GM08714 (cell line): ENCODE data around the gene ADARB1.

Experiments
- H3K4me3 ChIP-seq: fragments of 200-500 bp; sonication (Bioruptor generic); 2 replicates; pipeline ENCODE4 v1.5.1; 2014; ENCODE audit warnings: mild to moderate bottlenecking, low read length, inconsistent platforms
- ZNF274 ChIP-seq: IDR thresholded peaks from 2 replicates; pipeline ENCODE4 v1.6.1; 2012; ENCODE audit warnings: mild to moderate bottlenecking, low read depth, low read length

ADARB1 gene

GRCh38 chr21:45085700-45086099, 11.3 kb downstream of the ADARB1 start:
- TF ChIP-seq ZNF274: no peak
- H3K4me3 ChIP-seq: no peak overlapping the region

- no peak for TF ChIP-seq ZNF274
Observed at GRCh38 chr21:45086337-45086958, 12.1 kb downstream of the ADARB1 start.

GRCh38 chr21:45087022-45087823, 12.8 kb downstream of the ADARB1 start:
- H3K4me3 ChIP-seq: no peak overlapping the region
- TF ChIP-seq ZNF274: no peak

More at GRCh38 chr21:45086337-45086958, 12.1 kb downstream of the ADARB1 start:
- H3K4me3 ChIP-seq: no peak overlapping the region

- H3K4me3 ChIP-seq: no peak overlapping the region
- TF ChIP-seq ZNF274: no peak
Observed at GRCh38 chr21:45088116-45088515, 13.7 kb downstream of the ADARB1 start.

- TF ChIP-seq ZNF274: no peak
- H3K4me3 ChIP-seq: no peak overlapping the region
Observed at GRCh38 chr21:45088729-45089128, 14.3 kb downstream of the ADARB1 start.

- H3K4me3 ChIP-seq: no peak overlapping the region
- no peak for TF ChIP-seq ZNF274
Observed at GRCh38 chr21:45089964-45090363, 15.6 kb downstream of the ADARB1 start.

GRCh38 chr21:45090966-45091365, 16.6 kb downstream of the ADARB1 start:
- no peak for TF ChIP-seq ZNF274
- no peak overlapping the region for H3K4me3 ChIP-seq

- H3K4me3 ChIP-seq: no peak overlapping the region
- no peak for TF ChIP-seq ZNF274
Observed at GRCh38 chr21:45091550-45092322, 17.4 kb downstream of the ADARB1 start.

- TF ChIP-seq ZNF274: no peak
- no peak overlapping the region for H3K4me3 ChIP-seq
Observed at GRCh38 chr21:45093035-45093532, 18.7 kb downstream of the ADARB1 start.

GRCh38 chr21:45094412-45094811, 20.0 kb downstream of the ADARB1 start:
- no peak for TF ChIP-seq ZNF274
- no peak overlapping the region for H3K4me3 ChIP-seq

GRCh38 chr21:45095505-45095904, 21.1 kb downstream of the ADARB1 start:
- no peak overlapping the region for H3K4me3 ChIP-seq
- no peak for TF ChIP-seq ZNF274

GRCh38 chr21:45096217-45096616, 21.8 kb downstream of the ADARB1 start:
- TF ChIP-seq ZNF274: no peak

GRCh38 chr21:45097827-45098387, 23.5 kb downstream of the ADARB1 start:
- H3K4me3 ChIP-seq: no peak overlapping the region
- no peak for TF ChIP-seq ZNF274

More at GRCh38 chr21:45096217-45096616, 21.8 kb downstream of the ADARB1 start:
- no peak overlapping the region for H3K4me3 ChIP-seq

- TF ChIP-seq ZNF274: no peak
- no peak overlapping the region for H3K4me3 ChIP-seq
Observed at GRCh38 chr21:45098867-45099266, 24.5 kb downstream of the ADARB1 start.
